DND-41 (cell line): ENCODE data around the gene KRTAP19-8.

Experiments
- CTCF ChIP-seq: IDR thresholded peaks from 2 replicates; pipeline ENCODE4 v1.5.1; 2012; ENCODE audit warnings: borderline replicate concordance, low read length, moderate library complexity, mild to moderate bottlenecking; ENCODE audit not compliant: poor library complexity, severe bottlenecking; ENCODE audit errors: extremely low read depth
- EZH2 ChIP-seq: IDR thresholded peaks from 3 replicates; pipeline ENCODE4 v1.6.1; 2012; ENCODE audit warnings: borderline replicate concordance, low read depth, mild to moderate bottlenecking, moderate library complexity, low read length, inconsistent platforms; ENCODE audit not compliant: severe bottlenecking

DNA sequence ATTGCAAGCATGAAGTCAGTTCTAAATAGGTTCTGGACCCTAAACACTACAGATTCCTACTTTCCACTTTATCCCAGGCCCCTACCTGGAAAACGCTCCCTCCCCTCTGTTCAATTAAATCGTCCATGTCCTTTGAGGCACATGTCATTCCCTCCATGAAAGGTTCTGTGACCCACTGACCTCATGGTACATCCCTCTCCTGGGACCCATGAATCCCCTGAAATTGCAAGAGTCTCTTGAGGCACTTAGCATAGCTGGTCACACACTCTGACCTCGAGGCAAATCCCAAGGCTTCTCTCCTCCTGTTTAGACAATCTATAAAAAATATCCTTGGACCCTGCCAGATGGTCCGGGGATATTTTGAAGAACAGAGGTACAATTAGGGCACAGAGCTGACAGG, 34.3 kb upstream of the KRTAP19-8 start:
- TF ChIP-seq CTCF (no peak), EZH2 (no peak)
